Peyer's patch (tissue), 4 donors: ENCODE data around the gene SEMA4D.

Experiments used
- CTCF ChIP-seq, 6 experiments: fragments of 450-650 bp in 4 of 6; fragments of 200-600 bp in 2 of 6; sonication (generic) in 1 of 6; IDR thresholded peaks; one replicate each; pipeline ENCODE4 v1.5.1; 2017 to 2019; ENCODE audit warnings: antibody characterized with exemption in 6 of 6, mild to moderate bottlenecking in 3 of 6, moderate library complexity in 1 of 6
- POLR2A ChIP-seq, 2 donors: fragments of 450-650 bp; IDR thresholded peaks; one replicate each; pipeline ENCODE4 v1.5.1; 2017; ENCODE audit warnings: antibody characterized with exemption in 2 of 2, mild to moderate bottlenecking in 2 of 2, moderate library complexity in 2 of 2

GRCh38 chr9:89448821-89449220 is 49.1 kb downstream of the SEMA4D start:
- no peak for TF ChIP-seq CTCF (IDR thresholded peaks at IDR 0.05)
- no peak for TF ChIP-seq POLR2A (IDR thresholded peaks at IDR 0.05)
